Neural progenitor cell (in vitro differentiated cells): ENCODE results near the gene TPM3. TPM values are rescaled to one million over a fixed set of nuclear protein-coding genes. Genes with fewer than 3 reads are reported as not detected.

Experiments
- DNase-seq: peaks from one replicate; pipeline ENCODE4 v3.0.0-alpha.2; 2016; ENCODE audit warnings: low spot score
- H2AFZ ChIP-seq: fragments of 200-600 bp; sonication (generic); replicated peaks from 2 replicates; pipeline ENCODE4 v1.6.1; 2016; ENCODE audit warnings: antibody characterized with exemption
- H3F3A ChIP-seq: fragments of 200-600 bp; sonication (generic); 2 replicates; pipeline ENCODE4 v1.6.1; 2016; ENCODE audit warnings: antibody characterized with exemption, low read depth
- H3K27ac ChIP-seq: fragments of 200-600 bp; sonication (generic); 2 replicates; pipeline ENCODE4 v1.5.1; 2016; ENCODE audit warnings: mild to moderate bottlenecking
- H3K27me3 ChIP-seq: fragments of 200-600 bp; sonication (generic); 2 replicates; pipeline ENCODE4 v1.6.1; 2016; ENCODE audit warnings: mild to moderate bottlenecking, moderate library complexity
- H3K36me3 ChIP-seq: fragments of 200-600 bp; sonication (generic); 2 replicates; pipeline ENCODE4 v1.5.1; 2016
- H3K4me1 ChIP-seq: fragments of 200-600 bp; sonication (generic); 2 replicates; pipeline ENCODE4 v1.6.1; 2016; ENCODE audit warnings: mixed run types
- H3K4me2 ChIP-seq: fragments of 200-600 bp; sonication (generic); 2 replicates; pipeline ENCODE4 v1.6.1; 2016
- H3K4me3 ChIP-seq: fragments of 200-600 bp; sonication (generic); 2 replicates; pipeline ENCODE4 v1.5.1; 2016
- H3K79me2 ChIP-seq: fragments of 200-600 bp; sonication (generic); 2 replicates; pipeline ENCODE4 v1.6.1; 2016; ENCODE audit warnings: low read depth
- H3K9ac ChIP-seq: fragments of 200-600 bp; sonication (generic); 2 replicates; pipeline ENCODE4 v1.6.1; 2016
- H3K9me3 ChIP-seq: fragments of 200-600 bp; sonication (generic); 2 replicates; pipeline ENCODE4 v1.5.1; 2016; ENCODE audit warnings: low read depth
- H4K20me1 ChIP-seq: fragments of 200-600 bp; sonication (generic); 2 replicates; pipeline ENCODE4 v1.6.1; 2016; ENCODE audit warnings: low read depth
- H3K27ac Mint-ChIP-seq: 3 replicates; pipeline ENCODE4 v1.8.0; 2021; ENCODE audit warnings: mixed read lengths
- H3K27me3 Mint-ChIP-seq: 2 replicates; pipeline ENCODE4 v1.8.0; 2022; ENCODE audit warnings: low read depth, mild to moderate bottlenecking, inconsistent platforms, moderate library complexity, mixed read lengths; ENCODE audit not compliant: insufficient read depth
- H3K36me3 Mint-ChIP-seq: 3 replicates; pipeline ENCODE4 v1.8.0; 2021; ENCODE audit warnings: mixed read lengths
- H3K4me1 Mint-ChIP-seq: 3 replicates; pipeline ENCODE4 v1.8.0; 2021; ENCODE audit warnings: mixed read lengths
- H3K4me3 Mint-ChIP-seq: 3 replicates; pipeline ENCODE4 v1.8.0; 2021; ENCODE audit warnings: mild to moderate bottlenecking, moderate library complexity, mixed read lengths
- H3K9me3 Mint-ChIP-seq: 3 replicates; pipeline ENCODE4 v1.8.0; 2020; ENCODE audit warnings: mixed read lengths
- EZH2 ChIP-seq: fragments of 200-600 bp; sonication (generic); IDR thresholded peaks from 2 replicates; pipeline ENCODE4 v1.6.1; 2017; ENCODE audit warnings: antibody characterized with exemption, mild to moderate bottlenecking, moderate library complexity
- EZH2phosphoT487 ChIP-seq: fragments of 200-600 bp; sonication (generic); IDR thresholded peaks from 2 replicates; pipeline ENCODE4 v1.6.1; 2017; ENCODE audit warnings: antibody characterized with exemption
- total RNA-seq: library from RNA; depleted of rRNA; stranded (reverse); fragments of >200 nt; gene quantifications from 2 replicates; pipeline ENCODE4 v1.2.3, GENCODE V29; 2015; ENCODE audit warnings: low replicate concordance
- TF ChIP-seq, protein P1 (sequence below): fragments of 200-600 bp; sonication (generic); IDR thresholded peaks from 2 replicates; pipeline ENCODE4 v1.5.1; 2017; ENCODE audit warnings: antibody characterized with exemption, mild to moderate bottlenecking

The TPM3 gene
- total RNA-seq, 1 donor from 2014 or later, result 596 TPM

- no peak overlapping the region for H3K27ac Mint-ChIP-seq
- no peaks in the 10 kb centered on the region for H3K9me3 Mint-ChIP-seq
- Histone ChIP-seq H3K4me3 (peak overlapping the region; percentile 23), H3K27me3 (no peaks in the 10 kb centered on the region), H3K27ac (peak overlapping the region; percentile 41), H4K20me1 (peaks cover 70% of the 10 kb centered on the region), H3K79me2 (peaks cover 77% of the 10 kb centered on the region), H3K4me2 (peak overlapping the region; percentile 95), H3K9me3 (no peaks in the 10 kb centered on the region), H3K4me1 (peaks cover 46% of the 10 kb centered on the region), H3K36me3 (no peaks in the 10 kb centered on the region), H2AFZ (no peak overlapping the region), H3K9ac (no peak overlapping the region), H3F3A (peaks cover 44% of the 10 kb centered on the region)
- H3K4me1 Mint-ChIP-seq, result peaks cover 57% of the 10 kb centered on the region
- peaks cover 3% of the 10 kb centered on the region for H3K27me3 Mint-ChIP-seq
- peak; percentile 14 for DNase-seq
- TF ChIP-seq EZH2phosphoT487, result no peak
- TF ChIP-seq, protein P1, sequence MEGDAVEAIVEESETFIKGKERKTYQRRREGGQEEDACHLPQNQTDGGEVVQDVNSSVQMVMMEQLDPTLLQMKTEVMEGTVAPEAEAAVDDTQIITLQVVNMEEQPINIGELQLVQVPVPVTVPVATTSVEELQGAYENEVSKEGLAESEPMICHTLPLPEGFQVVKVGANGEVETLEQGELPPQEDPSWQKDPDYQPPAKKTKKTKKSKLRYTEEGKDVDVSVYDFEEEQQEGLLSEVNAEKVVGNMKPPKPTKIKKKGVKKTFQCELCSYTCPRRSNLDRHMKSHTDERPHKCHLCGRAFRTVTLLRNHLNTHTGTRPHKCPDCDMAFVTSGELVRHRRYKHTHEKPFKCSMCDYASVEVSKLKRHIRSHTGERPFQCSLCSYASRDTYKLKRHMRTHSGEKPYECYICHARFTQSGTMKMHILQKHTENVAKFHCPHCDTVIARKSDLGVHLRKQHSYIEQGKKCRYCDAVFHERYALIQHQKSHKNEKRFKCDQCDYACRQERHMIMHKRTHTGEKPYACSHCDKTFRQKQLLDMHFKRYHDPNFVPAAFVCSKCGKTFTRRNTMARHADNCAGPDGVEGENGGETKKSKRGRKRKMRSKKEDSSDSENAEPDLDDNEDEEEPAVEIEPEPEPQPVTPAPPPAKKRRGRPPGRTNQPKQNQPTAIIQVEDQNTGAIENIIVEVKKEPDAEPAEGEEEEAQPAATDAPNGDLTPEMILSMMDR, result no peak
- TF ChIP-seq EZH2, result no peak
- peaks cover 14% of the 10 kb centered on the region for H3K36me3 Mint-ChIP-seq
- H3K4me3 Mint-ChIP-seq, result peak overlapping the region; percentile 61
Observed at GRCh38 chr1:154179946-154180687, 11.8 kb downstream of the TPM3 start.

- Mint-ChIP-seq H3K9me3 (no peaks in the 10 kb centered on the region), H3K4me1 (peaks cover 57% of the 10 kb centered on the region), H3K27ac (peak overlapping the region; percentile 92), H3K4me3 (peak overlapping the region; percentile 61), H3K27me3 (peaks cover 2% of the 10 kb centered on the region), H3K36me3 (peaks cover 17% of the 10 kb centered on the region)
- peaks cover 46% of the 10 kb centered on the region for H3K4me1 ChIP-seq
- H4K20me1 ChIP-seq, result peaks cover 74% of the 10 kb centered on the region
- H3K27me3 ChIP-seq, result no peaks in the 10 kb centered on the region
- H3K27ac ChIP-seq, result peak overlapping the region; percentile 74
- H3K4me2 ChIP-seq, result peak overlapping the region; percentile 95
- H3K79me2 ChIP-seq, result peaks cover 86% of the 10 kb centered on the region
- DNase-seq, result peak; percentile 13
- no peaks in the 10 kb centered on the region for H3K36me3 ChIP-seq
- H3K9me3 ChIP-seq, result no peaks in the 10 kb centered on the region
- H3F3A ChIP-seq, result peaks cover 43% of the 10 kb centered on the region
- TF ChIP-seq, protein P1, result no peak
- TF ChIP-seq EZH2phosphoT487 (no peak), EZH2 (no peak)
- H2AFZ ChIP-seq, result no peak overlapping the region
- H3K4me3 ChIP-seq, result peak overlapping the region; percentile 23
- no peak overlapping the region for H3K9ac ChIP-seq
Observed at GRCh38 chr1:154178911-154179811, 12.7 kb downstream of the TPM3 start.

DNA sequence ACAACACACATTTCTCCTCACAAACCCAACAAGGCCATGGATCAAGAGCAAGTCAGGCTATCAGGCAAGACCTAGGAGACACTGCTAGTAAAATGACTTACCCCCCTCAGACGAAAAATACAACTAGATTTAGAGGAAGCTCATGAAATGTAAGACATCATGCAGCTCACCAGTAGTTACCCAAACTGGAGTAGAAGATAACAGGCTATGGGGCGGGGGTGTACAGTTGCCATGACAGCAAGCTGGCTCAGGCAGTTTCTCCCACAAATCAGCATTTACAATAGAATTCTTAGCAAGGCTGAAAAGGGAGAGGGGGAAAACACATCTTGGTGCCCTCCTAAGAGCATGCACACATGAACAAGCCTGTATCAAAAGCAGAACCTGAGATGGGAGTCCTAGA lies 13.9 kb downstream of the TPM3 start:
- H3K27me3 ChIP-seq, result no peaks in the 10 kb centered on the region
- H3K4me3 Mint-ChIP-seq, result peak overlapping the region; percentile 9
- no peak overlapping the region for H3K9ac ChIP-seq
- peaks cover 97% of the 10 kb centered on the region for H3K79me2 ChIP-seq
- H3K36me3 Mint-ChIP-seq, result peaks cover 17% of the 10 kb centered on the region
- no peak for DNase-seq
- H3K27me3 Mint-ChIP-seq, result peaks cover 2% of the 10 kb centered on the region
- H3K36me3 ChIP-seq, result no peaks in the 10 kb centered on the region
- H3K27ac ChIP-seq, result peak overlapping the region; percentile 74
- no peaks in the 10 kb centered on the region for H3K9me3 Mint-ChIP-seq
- peaks cover 46% of the 10 kb centered on the region for H3K4me1 ChIP-seq
- H4K20me1 ChIP-seq, result peaks cover 77% of the 10 kb centered on the region
- peak overlapping the region; percentile 95 for H3K4me2 ChIP-seq
- peaks cover 33% of the 10 kb centered on the region for H3F3A ChIP-seq
- peaks cover 52% of the 10 kb centered on the region for H3K4me1 Mint-ChIP-seq
- no peaks in the 10 kb centered on the region for H3K9me3 ChIP-seq
- no peak for TF ChIP-seq EZH2
- TF ChIP-seq, protein P1, result no peak
- no peak for TF ChIP-seq EZH2phosphoT487
- H3K4me3 ChIP-seq, result peak overlapping the region; percentile 23
- H2AFZ ChIP-seq, result no peak overlapping the region
- H3K27ac Mint-ChIP-seq, result peak overlapping the region; percentile 46
